GM12878 (cell line): Measurements from ENCODE around the gene CDKN3. TPM values are rescaled to one million over a fixed set of nuclear protein-coding genes. Genes with fewer than 3 reads are reported as not detected.

Source experiments
- BACH1 ChIP-seq: fragments of 450-650 bp; IDR thresholded peaks from 2 replicates; pipeline ENCODE4 v1.6.1; 2017; ENCODE audit warnings: mild to moderate bottlenecking, borderline replicate concordance
- E2F8 ChIP-seq: fragments of 450-650 bp; IDR thresholded peaks from 2 replicates; pipeline ENCODE4 v1.6.1; 2018; ENCODE audit warnings: mild to moderate bottlenecking, low read depth, moderate library complexity; ENCODE audit not compliant: partially characterized antibody
- EED ChIP-seq: sonication (generic); IDR thresholded peaks from 2 replicates; pipeline ENCODE4 v1.6.1; 2016; ENCODE audit warnings: antibody characterized with exemption, low read depth
- FOS ChIP-seq: IDR thresholded peaks from 3 replicates; pipeline ENCODE4 v1.6.1; 2011; ENCODE audit warnings: borderline replicate concordance; ENCODE audit not compliant: insufficient read length; ENCODE audit errors: extremely low read depth
- FOXM1 ChIP-seq: IDR thresholded peaks from 2 replicates; pipeline ENCODE4 v1.6.1; 2012; ENCODE audit warnings: low read depth, mild to moderate bottlenecking, inconsistent platforms, low read length, moderate library complexity
- IKZF1 ChIP-seq: fragments of 450-650 bp; conservative IDR thresholded peaks from 2 replicates; pipeline ENCODE4 v1.6.1; 2017; ENCODE audit warnings: antibody characterized with exemption, mild to moderate bottlenecking
- IKZF2 ChIP-seq, 2 experiments: fragments of 450-650 bp; IDR thresholded peaks; 2 replicates each; pipeline ENCODE4 v1.6.1; 2017; ENCODE audit warnings: mild to moderate bottlenecking in 2 of 2, moderate library complexity in 2 of 2
- JUND ChIP-seq: IDR thresholded peaks from 2 replicates; pipeline ENCODE4 v1.6.1; 2012; ENCODE audit warnings: low read depth, mild to moderate bottlenecking, low read length, improper control_type of control experiment, moderate library complexity
- KAT2A ChIP-seq: conservative IDR thresholded peaks from 2 replicates; pipeline ENCODE4 v1.6.1; 2011; ENCODE audit warnings: low read depth, low read length; ENCODE audit not compliant: control insufficient read depth
- MAX ChIP-seq: IDR thresholded peaks from 2 replicates; pipeline ENCODE4 v1.6.1; 2012; ENCODE audit warnings: low read depth, low read length, improper control_type of control experiment
- MEF2B ChIP-seq: fragments of 450-650 bp; IDR thresholded peaks from 2 replicates; pipeline ENCODE4 v1.6.1; 2018; ENCODE audit warnings: mild to moderate bottlenecking, moderate library complexity; ENCODE audit not compliant: partially characterized antibody, poor library complexity, severe bottlenecking
- MYC ChIP-seq: IDR thresholded peaks from 2 replicates; pipeline ENCODE4 v1.6.1; 2011; ENCODE audit warnings: mild to moderate bottlenecking, low read length, moderate library complexity, inconsistent platforms; ENCODE audit not compliant: insufficient read depth, insufficient replicate concordance, insufficient read length, severe bottlenecking
- NFIC ChIP-seq: IDR thresholded peaks from 2 replicates; pipeline ENCODE4 v1.6.1; 2012; ENCODE audit warnings: low read depth, mild to moderate bottlenecking, inconsistent platforms, low read length, moderate library complexity
- NFYA ChIP-seq: IDR thresholded peaks from 2 replicates; pipeline ENCODE4 v1.6.1; 2011; ENCODE audit warnings: low read depth, mild to moderate bottlenecking, low read length, improper control_type of control experiment, borderline replicate concordance
- NR2F1 ChIP-seq: fragments of 450-650 bp; conservative IDR thresholded peaks from 2 replicates; pipeline ENCODE4 v1.6.1; 2017; ENCODE audit warnings: mild to moderate bottlenecking
- POLR2AphosphoS2 ChIP-seq: IDR thresholded peaks from 2 replicates; pipeline ENCODE4 v1.6.1; 2011; ENCODE audit warnings: low read depth, mild to moderate bottlenecking, low read length, improper control_type of control experiment, moderate library complexity
- SKIL ChIP-seq: fragments of 450-650 bp; IDR thresholded peaks from 2 replicates; pipeline ENCODE4 v1.6.1; 2017; ENCODE audit warnings: mild to moderate bottlenecking, low read depth, inconsistent platforms; ENCODE audit not compliant: poor library complexity, severe bottlenecking
- SP1 ChIP-seq: IDR thresholded peaks from one replicate; pipeline ENCODE4 v1.6.1; 2011; ENCODE audit warnings: low read depth, low read length
- SREBF2 ChIP-seq: IDR thresholded peaks from 2 replicates; pipeline ENCODE4 v1.6.1; 2012; ENCODE audit warnings: mild to moderate bottlenecking, low read length
- TARDBP ChIP-seq: IDR thresholded peaks from 2 replicates; pipeline ENCODE4 v1.6.1; 2016; ENCODE audit warnings: borderline replicate concordance
- TCF12 ChIP-seq: IDR thresholded peaks from 2 replicates; pipeline ENCODE4 v1.6.1; 2011; ENCODE audit warnings: low read depth, mild to moderate bottlenecking, low read length
- YBX1 ChIP-seq: fragments of 450-650 bp; IDR thresholded peaks from 2 replicates; pipeline ENCODE4 v1.6.1; 2016; ENCODE audit warnings: antibody characterized with exemption
- YY1 ChIP-seq: IDR thresholded peaks from 2 replicates; pipeline ENCODE4 v1.6.1; 2011; ENCODE audit warnings: low read depth, mild to moderate bottlenecking, low read length
- ZBTB33 ChIP-seq: fragments of 450-650 bp; IDR thresholded peaks from 2 replicates; pipeline ENCODE4 v1.6.1; 2017; ENCODE audit warnings: mild to moderate bottlenecking
- polyA plus RNA-seq, 11 experiments: library from polyadenylated mRNA; depleted of rRNA in 4 of 11; unstranded in 6 of 11; stranded (reverse) in 5 of 11; fragments of >200 nt; fragmentation: Nextera tagmentation in 4 of 11; fragmentation: Illumina TruSeq in 1 of 11; extraction: Ambion mirVana in 4 of 11; extraction: Trizol in 1 of 11; gene quantifications; 1 replicate in 1 of 11; 2 replicates in 10 of 11; pipeline versions ENCODE4 v1.2.1 to v1.2.3, GENCODE V29; 2011 to 2016; ENCODE audit warnings: inconsistent platforms in 2 of 11, missing spikeins in 2 of 11, low read depth in 1 of 11
- total RNA-seq, 4 experiments: library from RNA; depleted of rRNA in 3 of 4; stranded (reverse); fragments of >200 nt in 3 of 4; fragmentation: Illumina TruSeq in 1 of 4; extraction: Trizol in 1 of 4; gene quantifications; 2 replicates each; pipeline versions ENCODE4 v1.2.1 to v1.2.3, GENCODE V29; 2013 to 2021

Gene CDKN3
- total and polyA plus RNA-seq, 10 of the 15 experiments (the other 5 are each of a cell fraction or from before 2014, with no cell fraction given), result 54.9 to 197 (median 111) TPM

- TF ChIP-seq ZBTB33 (no peak), YBX1 (no peak), FOXM1 (peak; percentile 99), FOS (peak; percentile 82), MYC (no peak), TARDBP (no peak), JUND (no peak), NFIC (no peak), SP1 (peak; percentile 95), NFYA (peak; percentile 31; the same call in 1 of the 2 replicates), EED (no peak), E2F8 (no peak), IKZF2 (IDR thresholded peaks at IDR 0.05) (no peak), SKIL (no peak), NR2F1 (no peak; the same call in 1 of the 2 replicates), YY1 (0 out of 2 replicates have a peak, but pooled peaks have one; percentile 33), IKZF1 (peak; percentile 44; the same call in 1 of the 2 replicates), MAX (no peak; the same call in 1 of the 2 replicates), BACH1 (peak; percentile 55; the same call in 1 of the 2 replicates), MEF2B (no peak), KAT2A (no peak), POLR2AphosphoS2 (peak; percentile 44; the same call in 1 of the 2 replicates), SREBF2 (no peak), TCF12 (no peak)
Measured at GRCh38 chr14:54396493-54397335, at the start of gene CDKN3 (continued).
